ENCODE results near the gene TEKT5. TPM values are rescaled to one million over a fixed set of nuclear protein-coding genes. Genes with fewer than 3 reads are reported as not detected.

TEKT5 gene
- total RNA-seq, 1 experiment from 2014 or later: not detected

- Mint-ChIP-seq H3K9me3 (ENCODE audit: unreplicated experiment) (no peaks in the 10 kb centered on the region), H3K27ac (ENCODE audit: low read depth, unreplicated experiment) (no peak overlapping the region), H3K36me3 (ENCODE audit: insufficient read depth, unreplicated experiment) (no peaks in the 10 kb centered on the region), H3K27me3 (ENCODE audit: insufficient read depth, unreplicated experiment) (no peaks in the 10 kb centered on the region), H3K4me3 (ENCODE audit: unreplicated experiment) (no peak overlapping the region), H3K4me1 (ENCODE audit: insufficient read depth, unreplicated experiment) (no peaks in the 10 kb centered on the region)
- TF ChIP-seq CTCF (IDR thresholded peaks at IDR 0.05; ENCODE audit: unreplicated experiment): no peak
- POLR2A ChIA-PET: no interaction called here
- no peak for DNase-seq (ENCODE audit: unreplicated experiment)
- intact Hi-C loops (cut with micrococcal nuclease): no loop called here
- BruUV-seq (replicated peaks): no TSS peak
- CTCF ChIA-PET: interaction anchor here (0.6 to 0.8 kb wide), 2 partner anchors 10 to 16 kb away, joined by 3 to 5 read pairs; no protein-coding TSS in a partner anchor
These were observed 52.5 kb downstream of the TEKT5 start for GRCh38 chr16:10641953-10642949.

- no peaks in the 10 kb centered on the region for H3K9me3 Mint-ChIP-seq (ENCODE audit: unreplicated experiment)
- ChIA-PET CTCF (interaction anchor here (0.6 kb wide), 1 partner anchor 15 kb away, joined by 5 read pairs; no protein-coding TSS in a partner anchor), POLR2A (no interaction called here)
- no TSS peak for BruUV-seq (replicated peaks)
- TF ChIP-seq CTCF (IDR thresholded peaks at IDR 0.05; ENCODE audit: unreplicated experiment): no peak
- no peaks in the 10 kb centered on the region for H3K36me3 Mint-ChIP-seq (ENCODE audit: insufficient read depth, unreplicated experiment)
- no peak overlapping the region for H3K27ac Mint-ChIP-seq (ENCODE audit: low read depth, unreplicated experiment)
- H3K4me1 Mint-ChIP-seq (ENCODE audit: insufficient read depth, unreplicated experiment): no peaks in the 10 kb centered on the region
- no peaks in the 10 kb centered on the region for H3K27me3 Mint-ChIP-seq (ENCODE audit: insufficient read depth, unreplicated experiment)
- intact Hi-C loops (cut with micrococcal nuclease): no loop called here
- no peak for DNase-seq (ENCODE audit: unreplicated experiment)
- no peak overlapping the region for H3K4me3 Mint-ChIP-seq (ENCODE audit: unreplicated experiment)
These were observed 53.2 kb downstream of the TEKT5 start for GRCh38 chr16:10641555-10641952.

- Mint-ChIP-seq H3K27me3 (ENCODE audit: insufficient read depth, unreplicated experiment) (no peaks in the 10 kb centered on the region), H3K36me3 (ENCODE audit: insufficient read depth, unreplicated experiment) (no peaks in the 10 kb centered on the region), H3K9me3 (ENCODE audit: unreplicated experiment) (no peaks in the 10 kb centered on the region), H3K4me1 (ENCODE audit: insufficient read depth, unreplicated experiment) (no peaks in the 10 kb centered on the region), H3K4me3 (ENCODE audit: unreplicated experiment) (no peak overlapping the region), H3K27ac (ENCODE audit: low read depth, unreplicated experiment) (no peak overlapping the region)
- ChIA-PET POLR2A (interaction anchor here (0.6 kb wide), 1 partner anchor 103 kb away, joined by 3 read pairs; no protein-coding TSS in a partner anchor), CTCF (interaction anchor here (0.5 kb wide), 1 partner anchor 282 kb away, joined by 3 read pairs; no protein-coding TSS in a partner anchor)
- no peak for TF ChIP-seq CTCF (IDR thresholded peaks at IDR 0.05; ENCODE audit: unreplicated experiment)
- intact Hi-C loops (cut with micrococcal nuclease): no loop called here
- DNase-seq (ENCODE audit: unreplicated experiment): no peak
- no TSS peak for BruUV-seq (replicated peaks)
These were observed 53.8 kb downstream of the TEKT5 start for GRCh38 chr16:10640934-10641333.

- Mint-ChIP-seq H3K4me1 (ENCODE audit: insufficient read depth, unreplicated experiment) (no peaks in the 10 kb centered on the region), H3K9me3 (ENCODE audit: unreplicated experiment) (no peaks in the 10 kb centered on the region), H3K36me3 (ENCODE audit: insufficient read depth, unreplicated experiment) (no peaks in the 10 kb centered on the region), H3K27me3 (ENCODE audit: insufficient read depth, unreplicated experiment) (peaks cover 2% of the 10 kb centered on the region), H3K4me3 (ENCODE audit: unreplicated experiment) (no peak overlapping the region), H3K27ac (ENCODE audit: low read depth, unreplicated experiment) (no peak overlapping the region)
- ChIA-PET CTCF (no interaction called here), POLR2A (no interaction called here)
- intact Hi-C loops (cut with micrococcal nuclease): no loop called here
- no peak for DNase-seq (ENCODE audit: unreplicated experiment)
- BruUV-seq (replicated peaks): no TSS peak
- TF ChIP-seq CTCF (IDR thresholded peaks at IDR 0.05; ENCODE audit: unreplicated experiment): no peak
These were observed 56.6 kb downstream of the TEKT5 start for GRCh38 chr16:10638101-10638500.
